HCT116 (cell line): ENCODE data around the gene P4HA1. TPM values are rescaled to one million over a fixed set of nuclear protein-coding genes. Genes with fewer than 3 reads are reported as not detected.

Experiments used
- ATAC-seq: fragments of 200-7000 bp; cut with Tn5 transposase; 2 replicates; pipeline ENCODE4 v1.9.1; 2020; ENCODE audit warnings: mild to moderate bottlenecking, moderate library complexity
- BruUV-seq: library from RNA; stranded (reverse); fragments of 400-500 nt; replicated peaks from 2 replicates; lab custom pipeline; 2021; lab: Mats Ljungman, UMichigan
- CTCF ChIA-PET: fragments of 300-600 bp; sonication (Branson Sonifier 250); formaldehyde crosslinking; loops from one replicate; lab custom pipeline; 2021; ENCODE audit warnings: antibody characterized with exemption; lab: Charles Lee
- POLR2A ChIA-PET: fragments of 300-600, 350-600 bp; sonication (Branson Sonifier 250); formaldehyde crosslinking; loops from one replicate; lab custom pipeline; 2021; ENCODE audit warnings: antibody characterized with exemption; lab: Charles Lee
- RAD21 ChIA-PET, 2 experiments: fragments of 300-600 bp; sonication (Branson Sonifier 250); formaldehyde crosslinking; loops; one replicate each; lab custom pipeline; 2023; ENCODE audit warnings: low total read pairs in 2 of 2; ENCODE audit not compliant: uncharacterized antibody in 2 of 2, unreplicated experiment in 2 of 2, low non-redundant PET in 1 of 2; lab: Charles Lee
- DNase-seq: peaks from one replicate; pipeline ENCODE4 v3.0.0-alpha.2; 2010; ENCODE audit warnings: low read depth, low spot score
- H2AFZ ChIP-seq: fragments of 200-600 bp; shearing (Covaris generic), sonication (generic); 2 replicates; pipeline ENCODE4 v1.6.1; 2017; ENCODE audit warnings: low read depth, mixed run types, mixed read lengths, antibody characterized with exemption, low read length; ENCODE audit not compliant: poor library complexity, severe bottlenecking
- H3K27ac ChIP-seq: 2 replicates; pipeline ENCODE4 v1.5.1; 2012; ENCODE audit warnings: low read depth, low read length
- H3K27me3 ChIP-seq: fragments of 200-600 bp; sonication (generic); 2 replicates; pipeline ENCODE4 v1.6.1; 2016; ENCODE audit warnings: mixed run types, low read length, mixed read lengths; ENCODE audit not compliant: insufficient read depth
- H3K36me3 ChIP-seq, 2 experiments: fragments of 200-500 bp in 1 of 2; fragments of 200-600 bp in 1 of 2; sonication (Bioruptor generic) in 1 of 2; sonication (generic) in 1 of 2; 2 replicates each; pipeline versions ENCODE4 v1.5.1 to v1.6.1; 2014 to 2016; ENCODE audit warnings: low read length in 2 of 2, inconsistent platforms in 1 of 2, mixed read lengths in 1 of 2, mixed run types in 1 of 2; ENCODE audit not compliant: insufficient read depth in 2 of 2, control insufficient read depth in 1 of 2
- H3K4me1 ChIP-seq, 2 experiments: fragments of 200-600 bp in 1 of 2; sonication (generic) in 1 of 2; 2 replicates each; pipeline versions ENCODE4 v1.5.1 to v1.6.1; 2012 to 2017; ENCODE audit warnings: low read length in 2 of 2, inconsistent platforms in 1 of 2, mild to moderate bottlenecking in 1 of 2, mixed read lengths in 1 of 2, mixed run types in 1 of 2, moderate library complexity in 1 of 2; ENCODE audit not compliant: insufficient read depth in 2 of 2, control insufficient read depth in 1 of 2
- H3K4me2 ChIP-seq: fragments of 200-600 bp; sonication (generic); 2 replicates; pipeline ENCODE4 v1.6.1; 2017; ENCODE audit warnings: mixed run types, low read length, mixed read lengths
- H3K4me3 ChIP-seq, 2 experiments: fragments of 200-600 bp in 1 of 2; sonication (generic) in 1 of 2; replicated peaks in 1 of 2; 2 replicates each; pipeline ENCODE4 v1.5.1; 2011 to 2016; ENCODE audit warnings: low read length in 2 of 2, control low read depth in 1 of 2, low read depth in 1 of 2, mild to moderate bottlenecking in 1 of 2, mixed read lengths in 1 of 2, mixed run types in 1 of 2
- H3K79me2 ChIP-seq: fragments of 200-600 bp; sonication (generic); 2 replicates; pipeline ENCODE4 v1.6.1; 2017; ENCODE audit warnings: mild to moderate bottlenecking, mixed run types, low read length, moderate library complexity, mixed read lengths; ENCODE audit not compliant: insufficient read depth
- H3K9ac ChIP-seq: fragments of 200-600 bp; sonication (generic); 2 replicates; pipeline ENCODE4 v1.6.1; 2016; ENCODE audit warnings: low read length, mixed read lengths
- H3K9me2 ChIP-seq: fragments of 200-600 bp; sonication (generic), shearing (Covaris generic); 2 replicates; pipeline ENCODE4 v1.6.1; 2017; ENCODE audit warnings: mixed run types, mild to moderate bottlenecking, moderate library complexity; ENCODE audit not compliant: insufficient read depth
- H3K9me3 ChIP-seq, 2 experiments: fragments of 200-500 bp in 1 of 2; fragments of 200-600 bp in 1 of 2; sonication (Bioruptor generic) in 1 of 2; sonication (generic) in 1 of 2; 2 replicates each; pipeline ENCODE4 v1.6.1; 2014 to 2017; ENCODE audit warnings: low read length in 2 of 2, mixed read lengths in 2 of 2, inconsistent platforms in 1 of 2, low read depth in 1 of 2, mild to moderate bottlenecking in 1 of 2, mixed run types in 1 of 2, moderate library complexity in 1 of 2; ENCODE audit not compliant: control insufficient read depth in 1 of 2, insufficient read depth in 1 of 2
- H4K20me1 ChIP-seq: fragments of 200-600 bp; sonication (generic), shearing (Covaris generic); 2 replicates; pipeline ENCODE4 v1.6.1; 2017; ENCODE audit warnings: mixed run types, mild to moderate bottlenecking, moderate library complexity; ENCODE audit not compliant: insufficient read depth
- ATF3 ChIP-seq: IDR thresholded peaks from 2 replicates; pipeline ENCODE4 v1.6.1; 2012
- CEBPB ChIP-seq: IDR thresholded peaks from 2 replicates; pipeline ENCODE4 v1.6.1; 2012; ENCODE audit warnings: low read depth
- EZH2 ChIP-seq: fragments of 200-600 bp; sonication (generic); IDR thresholded peaks from 2 replicates; pipeline ENCODE4 v1.6.1; 2017; ENCODE audit warnings: antibody characterized with exemption, mixed run types
- EZH2phosphoT487 ChIP-seq: fragments of 200-600 bp; IDR thresholded peaks from 2 replicates; pipeline ENCODE4 v1.6.1; 2018; ENCODE audit warnings: antibody characterized with exemption, borderline replicate concordance
- FOSL1 ChIP-seq: IDR thresholded peaks from 2 replicates; pipeline ENCODE4 v1.6.1; 2012; ENCODE audit warnings: low read depth
- JUND ChIP-seq: IDR thresholded peaks from 2 replicates; pipeline ENCODE4 v1.6.1; 2012
- MAX ChIP-seq: IDR thresholded peaks from 2 replicates; pipeline ENCODE4 v1.6.1; 2012
- POLR2A ChIP-seq: IDR thresholded peaks from 2 replicates; pipeline ENCODE4 v1.7.0; 2011; ENCODE audit warnings: borderline replicate concordance; ENCODE audit not compliant: insufficient read depth, insufficient read length; ENCODE audit errors: extremely low read depth
- POLR2AphosphoS5 ChIP-seq: IDR thresholded peaks from 2 replicates; pipeline ENCODE4 v1.6.1; 2011; ENCODE audit warnings: mild to moderate bottlenecking, low read depth, low read length, moderate library complexity
- RAD21 ChIP-seq: IDR thresholded peaks from 2 replicates; pipeline ENCODE4 v1.6.1; 2012; ENCODE audit warnings: low read depth, mild to moderate bottlenecking
- REST ChIP-seq: IDR thresholded peaks from 2 replicates; pipeline ENCODE4 v1.6.1; 2012; ENCODE audit warnings: low read depth
- SIN3A ChIP-seq: IDR thresholded peaks from 2 replicates; pipeline ENCODE4 v1.6.1; 2012; ENCODE audit warnings: low read depth
- TCF7L2 ChIP-seq: IDR thresholded peaks from 2 replicates; pipeline ENCODE4 v1.7.0; 2011; ENCODE audit warnings: borderline replicate concordance, inconsistent platforms; ENCODE audit not compliant: insufficient read depth, insufficient read length; ENCODE audit errors: extremely low read depth
- YY1 ChIP-seq: IDR thresholded peaks from 2 replicates; pipeline ENCODE4 v1.6.1; 2011; ENCODE audit warnings: low read length, low read depth, moderate library complexity, mild to moderate bottlenecking; ENCODE audit not compliant: insufficient replicate concordance; ENCODE audit errors: extremely low read depth
- ZBTB33 ChIP-seq: IDR thresholded peaks from 2 replicates; pipeline ENCODE4 v1.6.1; 2011; ENCODE audit warnings: mild to moderate bottlenecking, low read length, moderate library complexity; ENCODE audit not compliant: insufficient replicate concordance; ENCODE audit errors: extremely low read depth
- ZFX ChIP-seq: fragments of 450-650 bp; IDR thresholded peaks from 2 replicates; pipeline ENCODE4 v1.6.1; 2017
- ZNF274 ChIP-seq: fragments of 200-500 bp; sonication (Bioruptor generic); IDR thresholded peaks from 2 replicates; pipeline ENCODE4 v1.6.1; 2014; ENCODE audit warnings: mild to moderate bottlenecking, low read depth, low read length, inconsistent platforms
- intact Hi-C: fragments of 100-400 bp; cut with micrococcal nuclease; formaldehyde crosslinking; loops from 2 replicates; pipeline ENCODE4 v1.10.0; 2022
- total RNA-seq: library from RNA; stranded (reverse); gene quantifications from one replicate; pipeline ENCODE4 v1.2.1, GENCODE V29; 2021; ENCODE audit not compliant: unreplicated experiment

The P4HA1 gene
- total RNA-seq, 1 experiment from 2014 or later: 49.7 TPM

GRCh38 chr10:73096449-73097304, at the start of gene P4HA1 (continued):
- no peak for TF ChIP-seq REST
- no peak for TF ChIP-seq EZH2
- peak; percentile 63 for TF ChIP-seq MAX
- no peak for TF ChIP-seq JUND
- TF ChIP-seq ZNF274: no peak
- TF ChIP-seq ZFX: peak; percentile 83
- TF ChIP-seq POLR2AphosphoS5: peak; percentile 100
- TF ChIP-seq, all 23 proteins: peak for 11

GRCh38 chr10:73141603-73142002, 44.9 kb upstream of the P4HA1 start:
- Histone ChIP-seq H3K9me2 (no peaks in the 10 kb centered on the region), H4K20me1 (no peaks in the 10 kb centered on the region), H3K27ac (no peak overlapping the region), H3K27me3 (no peaks in the 10 kb centered on the region), H3K4me2 (no peak overlapping the region), H2AFZ (no peak overlapping the region), H3K9me3 (no peaks in the 10 kb centered on the region), H3K4me1 (no peaks in the 10 kb centered on the region; a peak in 1 of 4 replicates), H3K36me3 (peaks cover 9 to 39% of the 10 kb centered on the region in 2 experiments; a peak in 3 of 4 replicates), H3K79me2 (no peaks in the 10 kb centered on the region), H3K9ac (no peak overlapping the region)
- BruUV-seq: no TSS peak
- ATAC-seq (no peak), DNase-seq (no peak)
- ChIA-PET RAD21 (no interaction called here), CTCF (no interaction called here)
- TF ChIP-seq FOSL1: no peak
- TF ChIP-seq RAD21: no peak
- no peak for TF ChIP-seq ZFX
- no peak for TF ChIP-seq CEBPB
- no peak for TF ChIP-seq YY1
- no peak for TF ChIP-seq EZH2phosphoT487
- no peak for TF ChIP-seq ATF3
- TF ChIP-seq SIN3A: no peak
- no peak for TF ChIP-seq MAX
- no peak for TF ChIP-seq POLR2AphosphoS5
- no peak for TF ChIP-seq TCF7L2
- TF ChIP-seq ZBTB33: no peak
- no peak for TF ChIP-seq ZNF274
- TF ChIP-seq POLR2A: no peak
- TF ChIP-seq EZH2: no peak
- no peak for TF ChIP-seq JUND
- TF ChIP-seq, all 23 proteins: peak for 0
- H3K4me3 ChIP-seq: no peak overlapping the region
- POLR2A ChIA-PET: no interaction called here
- intact Hi-C loops: no loop called here
